ENCODE results near the gene PRDM16.

PRDM16 gene

GRCh38 chr1:3128431-3129132 lies 59.6 kb downstream of the PRDM16 start:
- DNase-seq: no peak

DNA sequence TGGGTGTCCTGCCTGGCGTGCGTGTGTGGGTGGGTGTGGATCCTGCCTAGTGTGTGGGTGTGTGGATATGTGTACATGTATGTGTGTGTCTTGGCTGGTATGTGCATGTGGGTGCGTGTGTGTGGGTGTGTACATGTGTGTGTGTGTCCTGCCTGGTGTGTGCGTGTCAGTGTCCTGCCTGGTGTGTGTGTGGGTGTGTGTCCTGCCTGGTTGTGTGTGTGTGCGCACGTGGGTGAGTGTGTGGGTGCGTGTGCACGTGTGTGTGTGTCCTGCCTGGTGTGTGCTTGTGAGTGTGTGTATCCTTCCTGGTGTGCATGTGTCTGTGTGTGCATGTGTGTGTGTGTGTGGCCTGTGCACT lies 60.1 kb downstream of the PRDM16 start:
- no peak for DNase-seq

- DNase-seq: no peak
These were observed 61.3 kb downstream of the PRDM16 start for GRCh38 chr1:3130268-3130667.

DNA sequence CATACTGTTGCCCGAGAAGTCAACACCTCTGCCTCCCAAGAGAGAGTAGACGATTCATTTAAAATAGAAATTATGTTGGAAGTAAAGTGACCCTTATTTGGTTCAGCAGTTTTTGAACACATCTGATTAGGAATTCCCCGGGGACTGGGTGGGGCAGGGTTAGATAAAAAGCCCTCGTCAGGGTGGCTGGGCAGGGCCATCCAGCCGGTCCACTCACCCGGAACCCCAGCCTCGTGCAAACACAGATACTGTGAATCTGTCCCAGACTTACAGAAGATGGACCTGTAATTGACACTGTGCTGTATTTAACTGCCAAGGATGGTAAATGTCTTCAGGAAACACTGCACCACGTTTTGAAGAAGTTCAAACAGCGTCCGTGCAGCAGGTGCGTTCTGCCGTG lies 63.7 kb downstream of the PRDM16 start:
- no peak for DNase-seq

DNA sequence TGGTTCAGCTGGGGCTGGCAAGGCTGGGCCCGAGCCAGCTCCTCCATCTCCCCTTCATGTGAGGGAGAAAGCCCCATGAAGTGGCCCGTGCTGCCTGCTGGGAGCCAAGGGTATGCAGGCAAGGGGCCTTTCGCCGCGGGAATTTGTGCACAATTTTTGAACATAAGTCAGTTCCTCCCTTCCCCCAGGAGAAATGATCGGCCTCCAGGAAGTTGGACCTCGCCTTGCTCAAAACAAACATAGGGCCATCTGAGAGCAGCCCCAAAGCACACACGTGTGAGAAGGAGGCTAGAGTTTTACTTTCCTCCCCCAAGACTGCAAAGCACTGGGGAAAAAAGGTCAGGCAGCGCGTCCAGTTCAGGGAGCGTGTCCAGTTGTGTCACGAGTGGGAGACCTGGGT lies 64.7 kb downstream of the PRDM16 start:
- DNase-seq: no peak

GRCh38 chr1:3134381-3135072 lies 65.5 kb downstream of the PRDM16 start:
- DNase-seq: no peak

- no peak for DNase-seq
These were observed 66.2 kb downstream of the PRDM16 start for GRCh38 chr1:3135073-3135702.

GRCh38 chr1:3135744-3136455 lies 66.9 kb downstream of the PRDM16 start:
- no peak for DNase-seq

GRCh38 chr1:3136532-3136931 lies 67.5 kb downstream of the PRDM16 start:
- no peak for DNase-seq

- no peak for DNase-seq
These were observed 68.4 kb downstream of the PRDM16 start for GRCh38 chr1:3137111-3138100.

DNA sequence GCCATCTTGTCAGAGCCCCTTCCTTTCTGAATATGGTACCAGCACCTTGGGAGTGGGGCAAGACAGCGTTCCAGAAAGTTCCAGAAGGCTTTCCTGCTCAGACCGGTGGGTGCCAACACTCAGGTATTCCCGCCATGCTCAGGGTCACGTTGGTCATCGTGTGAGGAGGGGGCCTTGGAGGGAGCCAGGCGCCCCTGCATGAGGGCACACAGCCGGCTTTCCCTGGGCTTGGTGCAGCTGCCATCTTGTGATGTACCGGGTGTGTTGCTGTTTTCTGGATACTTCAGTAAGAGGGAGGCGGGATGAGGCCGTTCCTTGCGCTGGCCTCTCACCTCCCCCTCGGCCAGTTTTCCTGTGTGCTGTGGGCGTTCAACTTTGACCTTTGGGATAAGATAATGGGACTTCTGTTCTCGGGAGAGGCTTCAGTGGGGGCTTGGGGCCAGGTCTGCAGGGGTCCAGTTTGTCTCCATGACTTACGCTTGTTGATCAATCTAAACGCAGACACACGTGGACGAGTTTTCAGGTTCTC lies 69.7 kb downstream of the PRDM16 start:
- no peak for DNase-seq

DNA sequence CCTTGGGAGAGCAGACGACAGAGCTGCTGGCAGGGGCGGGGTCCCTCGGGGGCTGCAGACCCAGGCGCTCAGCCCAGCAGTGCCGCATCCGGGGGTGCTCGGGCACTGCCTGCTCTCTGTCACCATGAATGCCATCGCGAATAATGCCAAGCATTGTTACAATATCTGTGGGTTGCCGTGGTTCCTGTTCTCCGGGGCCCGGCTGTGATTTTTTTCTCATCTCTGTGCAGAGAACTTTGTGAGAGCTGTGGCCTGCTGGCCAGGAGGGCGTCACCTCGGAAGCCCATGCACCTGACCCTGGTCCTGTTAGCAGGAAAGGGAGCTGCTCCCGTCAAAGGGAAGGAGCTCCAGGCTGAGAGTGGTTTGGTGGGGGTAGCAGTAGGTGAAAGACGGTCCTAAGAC lies 70.4 kb downstream of the PRDM16 start:
- DNase-seq: no peak

DNA sequence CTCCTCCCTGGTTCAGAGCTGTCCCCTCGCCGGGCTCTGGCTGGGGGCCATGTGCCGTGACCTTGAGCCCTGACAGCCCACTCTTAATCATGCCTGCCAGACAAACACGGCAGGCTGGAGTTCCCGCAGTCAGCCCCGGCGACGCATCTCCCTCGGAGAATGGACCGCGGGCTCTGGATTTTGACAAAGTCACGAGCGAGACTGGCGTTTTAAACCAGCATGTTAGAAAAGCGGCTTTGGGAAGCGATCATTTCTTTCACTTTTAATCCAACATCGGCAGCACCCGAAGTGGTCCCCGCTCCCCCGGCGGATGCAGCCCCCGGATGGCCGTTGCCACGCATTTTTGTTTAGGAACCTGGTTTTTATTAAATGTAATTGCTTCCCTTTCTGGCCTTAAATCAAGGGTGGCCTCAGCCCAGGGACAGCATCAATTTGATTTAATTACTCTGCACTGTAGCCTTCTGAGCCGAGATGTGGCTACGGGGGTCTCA lies 70.9 kb downstream of the PRDM16 start:
- DNase-seq: no peak

DNA sequence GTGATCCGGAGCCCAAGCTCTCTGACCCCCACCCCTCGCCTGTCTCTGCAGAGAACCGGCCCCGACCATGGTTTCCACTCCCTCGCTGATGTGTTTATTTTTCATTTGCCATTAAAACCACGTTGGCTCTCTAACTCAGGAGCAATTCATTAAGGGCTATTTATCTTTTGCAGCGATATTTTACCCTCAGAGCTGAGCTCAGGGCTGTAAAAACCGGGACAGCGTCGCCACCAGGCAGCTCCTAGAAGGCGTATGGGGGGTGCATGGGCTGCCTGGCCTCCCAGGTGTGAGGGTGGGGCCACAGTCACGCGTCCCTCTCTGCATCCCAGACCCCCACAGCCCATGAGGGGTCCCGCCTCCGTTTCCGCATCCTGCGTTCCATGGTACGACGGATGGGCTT lies 71.4 kb downstream of the PRDM16 start:
- no peak for DNase-seq

- DNase-seq: no peak
These were observed 72.1 kb downstream of the PRDM16 start for GRCh38 chr1:3141129-3141528.

- DNase-seq: no peak
These were observed 72.8 kb downstream of the PRDM16 start for GRCh38 chr1:3141836-3142235.

GRCh38 chr1:3142236-3142635 lies 73.2 kb downstream of the PRDM16 start:
- DNase-seq: no peak

DNA sequence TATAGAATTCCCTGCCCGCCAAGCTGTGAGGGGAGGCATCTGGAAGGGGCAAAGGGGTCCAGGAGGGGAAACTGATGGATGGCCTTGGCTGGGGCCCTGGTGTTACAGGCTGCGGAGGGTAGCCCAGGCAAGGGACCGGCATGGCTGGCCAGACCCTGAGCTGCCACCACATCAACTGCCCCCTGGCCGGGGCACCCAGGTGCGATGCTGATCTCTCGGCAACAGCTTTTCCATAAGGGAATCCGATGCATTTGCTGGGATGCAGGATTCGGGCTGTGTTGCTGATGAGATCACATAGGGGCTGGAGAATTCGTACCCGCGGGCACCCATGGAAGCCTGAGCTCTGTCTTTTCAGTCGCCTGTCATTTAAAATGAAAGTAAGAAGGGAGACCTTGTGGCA lies 73.7 kb downstream of the PRDM16 start:
- no peak for DNase-seq

- DNase-seq: no peak
These were observed 76.7 kb downstream of the PRDM16 start for GRCh38 chr1:3145532-3146325.

GRCh38 chr1:3146458-3146857 lies 77.5 kb downstream of the PRDM16 start:
- no peak for DNase-seq

- DNase-seq: no peak
These were observed 77.9 kb downstream of the PRDM16 start for GRCh38 chr1:3146907-3147306.
